Loucy (cell line): Measurements from ENCODE around the gene VIPR2.

Source experiments
- H2AFZ ChIP-seq: fragments of 200-600 bp; sonication (generic); 2 replicates; pipeline ENCODE4 v1.6.0; 2016; ENCODE audit warnings: antibody characterized with exemption, mild to moderate bottlenecking, low read length, moderate library complexity
- H3F3A ChIP-seq: fragments of 200-600 bp; 2 replicates; pipeline ENCODE4 v1.6.0; 2016; ENCODE audit warnings: antibody characterized with exemption, low read depth, mild to moderate bottlenecking
- H3K27me3 ChIP-seq: fragments of 200-600 bp; sonication (generic); 2 replicates; pipeline ENCODE4 v1.6.1; 2014; ENCODE audit warnings: low read length, mild to moderate bottlenecking; ENCODE audit not compliant: insufficient read depth, poor library complexity, severe bottlenecking
- H3K36me3 ChIP-seq: fragments of 200-600 bp; sonication (generic); 2 replicates; pipeline ENCODE4 v1.6.1; 2016; ENCODE audit warnings: low read length; ENCODE audit not compliant: insufficient read depth
- H3K4me1 ChIP-seq: fragments of 200-600 bp; sonication (generic); 2 replicates; pipeline ENCODE4 v1.5.1; 2014; ENCODE audit warnings: low read length, mild to moderate bottlenecking; ENCODE audit not compliant: insufficient read depth, poor library complexity, severe bottlenecking
- H3K4me2 ChIP-seq: fragments of 200-600 bp; sonication (generic); 2 replicates; pipeline ENCODE4 v1.6.0; 2014; ENCODE audit warnings: antibody characterized with exemption, low read length, low read depth, mild to moderate bottlenecking; ENCODE audit not compliant: poor library complexity, severe bottlenecking
- H3K4me3 ChIP-seq: fragments of 200-600 bp; sonication (generic); 2 replicates; pipeline ENCODE4 v1.5.1; 2014; ENCODE audit warnings: low read length, mild to moderate bottlenecking, mixed read lengths; ENCODE audit not compliant: poor library complexity, severe bottlenecking
- H3K79me2 ChIP-seq: fragments of 200-600 bp; sonication (generic); 2 replicates; pipeline ENCODE4 v1.6.1; 2014; ENCODE audit warnings: low read length; ENCODE audit not compliant: insufficient read depth
- H3K9ac ChIP-seq: fragments of 200-600 bp; sonication (generic); 2 replicates; pipeline ENCODE4 v1.6.0; 2014; ENCODE audit warnings: mild to moderate bottlenecking, low read depth, low read length, moderate library complexity; ENCODE audit not compliant: poor library complexity, severe bottlenecking
- H3K9me2 ChIP-seq: fragments of 200-600 bp; sonication (generic); replicated peaks from 2 replicates; pipeline ENCODE4 v1.6.1; 2016; ENCODE audit warnings: low read depth, low read length, mixed read lengths
- H3K9me3 ChIP-seq: fragments of 200-600 bp; sonication (generic); 2 replicates; pipeline ENCODE4 v1.6.1; 2014; ENCODE audit warnings: mild to moderate bottlenecking, antibody characterized with exemption, low read length, low read depth; ENCODE audit not compliant: insufficient read depth
- H4K20me1 ChIP-seq: fragments of 200-600 bp; sonication (generic); 2 replicates; pipeline ENCODE4 v1.6.0; 2014; ENCODE audit warnings: antibody characterized with exemption, low read length, mild to moderate bottlenecking; ENCODE audit not compliant: insufficient read depth, poor library complexity, severe bottlenecking
- EZH2phosphoT487 ChIP-seq: fragments of 200-600 bp; IDR thresholded peaks from 2 replicates; pipeline ENCODE4 v1.6.1; 2018; ENCODE audit warnings: antibody characterized with exemption, mild to moderate bottlenecking, moderate library complexity, borderline replicate concordance
- TF ChIP-seq, protein P1 (sequence below): fragments of 200-600 bp; sonication (generic); conservative IDR thresholded peaks from 2 replicates; pipeline ENCODE4 v1.5.1; 2014; ENCODE audit warnings: mild to moderate bottlenecking, antibody characterized with exemption, low read length

Gene VIPR2

DNA sequence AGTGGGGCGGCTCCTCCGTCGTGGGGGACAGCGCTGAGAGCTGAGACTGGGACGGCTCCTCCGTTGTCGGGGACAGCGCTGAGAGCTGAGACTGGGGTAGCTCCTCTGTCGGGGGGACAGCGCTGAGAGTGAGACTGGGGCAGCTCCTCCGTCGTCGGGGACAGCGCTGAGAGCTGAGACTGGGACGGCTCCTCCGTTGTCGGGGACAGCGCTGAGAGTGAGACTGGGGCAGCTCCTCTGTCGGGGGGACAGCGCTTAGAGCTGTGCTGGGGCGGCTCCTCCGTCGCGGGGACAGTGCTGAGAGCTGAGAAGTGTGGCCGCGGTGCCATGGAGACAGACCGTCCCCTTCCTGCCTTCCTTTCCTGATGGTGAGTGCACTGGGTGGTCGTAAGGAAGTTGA lies 151.9 kb downstream of the VIPR2 start:
- Histone ChIP-seq H3K4me2 (no peak overlapping the region), H3K9me2 (no peaks in the 10 kb centered on the region), H3K9me3 (peaks cover 23% of the 10 kb centered on the region; the same call in 1 of the 2 replicates), H3K79me2 (no peaks in the 10 kb centered on the region), H3K4me3 (no peak overlapping the region), H4K20me1 (no peaks in the 10 kb centered on the region), H2AFZ (no peak overlapping the region), H3F3A (no peaks in the 10 kb centered on the region), H3K27me3 (no peaks in the 10 kb centered on the region), H3K9ac (no peak overlapping the region), H3K4me1 (no peaks in the 10 kb centered on the region), H3K36me3 (no peaks in the 10 kb centered on the region)
- TF ChIP-seq EZH2phosphoT487, result no peak
- TF ChIP-seq, protein P1, sequence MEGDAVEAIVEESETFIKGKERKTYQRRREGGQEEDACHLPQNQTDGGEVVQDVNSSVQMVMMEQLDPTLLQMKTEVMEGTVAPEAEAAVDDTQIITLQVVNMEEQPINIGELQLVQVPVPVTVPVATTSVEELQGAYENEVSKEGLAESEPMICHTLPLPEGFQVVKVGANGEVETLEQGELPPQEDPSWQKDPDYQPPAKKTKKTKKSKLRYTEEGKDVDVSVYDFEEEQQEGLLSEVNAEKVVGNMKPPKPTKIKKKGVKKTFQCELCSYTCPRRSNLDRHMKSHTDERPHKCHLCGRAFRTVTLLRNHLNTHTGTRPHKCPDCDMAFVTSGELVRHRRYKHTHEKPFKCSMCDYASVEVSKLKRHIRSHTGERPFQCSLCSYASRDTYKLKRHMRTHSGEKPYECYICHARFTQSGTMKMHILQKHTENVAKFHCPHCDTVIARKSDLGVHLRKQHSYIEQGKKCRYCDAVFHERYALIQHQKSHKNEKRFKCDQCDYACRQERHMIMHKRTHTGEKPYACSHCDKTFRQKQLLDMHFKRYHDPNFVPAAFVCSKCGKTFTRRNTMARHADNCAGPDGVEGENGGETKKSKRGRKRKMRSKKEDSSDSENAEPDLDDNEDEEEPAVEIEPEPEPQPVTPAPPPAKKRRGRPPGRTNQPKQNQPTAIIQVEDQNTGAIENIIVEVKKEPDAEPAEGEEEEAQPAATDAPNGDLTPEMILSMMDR, result no peak

DNA sequence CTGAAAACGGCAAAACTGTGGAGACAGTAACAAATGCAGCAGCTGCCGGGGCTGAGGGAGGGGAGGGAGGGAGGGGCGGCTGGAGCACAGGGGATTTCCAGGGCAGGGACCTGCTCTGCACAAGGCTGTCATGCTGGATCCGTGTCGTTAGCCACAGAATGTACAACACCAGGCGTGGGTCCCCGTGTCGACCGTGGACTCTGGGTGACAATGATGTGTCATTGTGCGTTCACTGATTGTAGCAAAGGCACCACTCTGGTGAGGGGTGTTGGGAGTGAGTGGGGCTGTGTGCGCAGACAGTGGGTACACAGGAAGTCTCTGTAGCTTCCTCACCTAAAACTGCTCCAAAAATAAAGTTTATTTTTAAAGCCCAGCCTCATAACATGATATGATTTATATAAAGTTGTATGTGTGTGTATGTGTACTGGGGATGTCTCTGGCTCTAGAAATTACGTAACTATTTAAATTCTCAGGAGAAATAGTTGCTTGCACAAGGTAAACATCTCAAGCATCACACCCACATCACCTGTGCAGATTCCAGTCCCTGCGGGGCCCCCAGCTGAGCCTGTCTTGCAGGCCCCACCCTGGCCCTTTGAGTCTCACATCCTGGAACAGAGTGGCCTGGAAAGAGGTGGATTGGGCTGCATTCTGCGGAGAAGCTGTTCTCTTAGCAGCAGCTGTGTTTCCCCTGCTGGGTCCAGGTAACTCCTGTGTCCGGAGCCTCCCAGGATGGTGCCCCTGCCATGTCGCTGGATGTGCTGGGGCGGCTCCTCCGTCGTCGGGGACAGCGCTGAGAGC lies 152.6 kb downstream of the VIPR2 start:
- TF ChIP-seq EZH2phosphoT487, result no peak
- TF ChIP-seq, protein P1, result no peak
- no peaks in the 10 kb centered on the region for H3K79me2 ChIP-seq
- no peak overlapping the region for H3K4me2 ChIP-seq
- no peak overlapping the region for H2AFZ ChIP-seq
- no peaks in the 10 kb centered on the region for H3K4me1 ChIP-seq
- H3K36me3 ChIP-seq, result no peaks in the 10 kb centered on the region
- no peak overlapping the region for H3K9ac ChIP-seq
- no peak overlapping the region for H3K4me3 ChIP-seq
- H3K9me3 ChIP-seq, result peaks cover 29% of the 10 kb centered on the region; the same call in 1 of the 2 replicates
- H3K9me2 ChIP-seq, result no peaks in the 10 kb centered on the region
- no peaks in the 10 kb centered on the region for H3K27me3 ChIP-seq
- H3F3A ChIP-seq, result no peaks in the 10 kb centered on the region
- no peaks in the 10 kb centered on the region for H4K20me1 ChIP-seq

DNA sequence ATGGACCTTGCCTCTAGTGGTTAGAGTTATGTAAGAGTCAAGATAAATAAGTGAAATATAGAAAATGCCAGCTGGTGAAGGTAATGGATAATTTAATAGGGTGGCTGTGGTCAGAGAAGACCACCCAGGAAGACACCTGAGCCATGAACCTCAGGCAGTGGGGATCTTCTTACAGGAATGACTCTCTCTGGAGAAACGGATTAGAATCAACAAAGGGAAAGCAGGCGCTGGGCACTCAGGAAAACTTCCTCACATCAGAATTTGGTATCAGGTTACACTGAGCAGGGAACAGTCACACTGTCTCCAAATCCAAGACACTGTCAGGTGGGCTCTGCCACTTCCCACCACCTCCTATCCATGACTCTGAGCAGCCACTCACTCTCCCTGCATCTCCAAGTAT lies 155.7 kb downstream of the VIPR2 start:
- Histone ChIP-seq H3K9me3 (peaks cover 31% of the 10 kb centered on the region; the same call in 1 of the 2 replicates), H3K4me1 (no peaks in the 10 kb centered on the region), H3K9me2 (no peaks in the 10 kb centered on the region), H3K27me3 (no peaks in the 10 kb centered on the region), H3K4me3 (no peak overlapping the region), H3K9ac (no peak overlapping the region), H2AFZ (no peak overlapping the region), H3K79me2 (no peaks in the 10 kb centered on the region), H3K36me3 (no peaks in the 10 kb centered on the region), H3K4me2 (no peak overlapping the region), H3F3A (no peaks in the 10 kb centered on the region), H4K20me1 (no peaks in the 10 kb centered on the region)
- no peak for TF ChIP-seq EZH2phosphoT487
- TF ChIP-seq, protein P1, result no peak
